BJ (cell line): ENCODE measurements around the gene RMDN3. TPM values are rescaled to one million over a fixed set of nuclear protein-coding genes. Genes with fewer than 3 reads are reported as not detected.

ENCODE experiments used
- CTCF ChIA-PET: fragments of 350-600 bp; formaldehyde crosslinking; extraction: SDS; loops from one replicate; lab custom pipeline; 2021; ENCODE audit warnings: antibody characterized with exemption, inconsistent platforms; lab: Yijun Ruan, JAX
- POLR2A ChIA-PET: fragments of 300-600 bp; sonication (Branson Sonifier 250); formaldehyde crosslinking; extraction: SDS; loops from one replicate; lab custom pipeline; 2021; ENCODE audit warnings: antibody characterized with exemption; lab: Charles Lee
- DNase-seq: peaks from one replicate; pipeline ENCODE4 v3.0.0-alpha.2; 2011; ENCODE audit warnings: low read depth
- H3K27me3 ChIP-seq: 2 replicates; pipeline ENCODE4 v1.6.0; 2011; ENCODE audit warnings: low read length; ENCODE audit not compliant: control insufficient read depth, insufficient read depth
- H3K36me3 ChIP-seq: 2 replicates; pipeline ENCODE4 v1.5.1; 2011; ENCODE audit warnings: low read length; ENCODE audit not compliant: control insufficient read depth, insufficient read depth
- H3K4me3 ChIP-seq: 2 replicates; pipeline ENCODE4 v1.5.1; 2011; ENCODE audit warnings: low read depth, mild to moderate bottlenecking, control low read depth, low read length
- polyA plus RNA-seq: library from polyadenylated mRNA; depleted of rRNA; stranded (reverse); fragments of >200 nt; gene quantifications from 2 replicates; pipeline ENCODE4 v1.2.3, GENCODE V29; 2011
- TF ChIP-seq, protein P1 (sequence below): IDR thresholded peaks from 2 replicates; pipeline ENCODE4 v1.5.1; 2011; ENCODE audit warnings: low read depth, mild to moderate bottlenecking, control low read depth, inconsistent platforms, low read length, moderate library complexity; ENCODE audit not compliant: insufficient read depth

RMDN3 gene
- polyA plus RNA-seq, 1 experiment, result 28.3 TPM

DNA sequence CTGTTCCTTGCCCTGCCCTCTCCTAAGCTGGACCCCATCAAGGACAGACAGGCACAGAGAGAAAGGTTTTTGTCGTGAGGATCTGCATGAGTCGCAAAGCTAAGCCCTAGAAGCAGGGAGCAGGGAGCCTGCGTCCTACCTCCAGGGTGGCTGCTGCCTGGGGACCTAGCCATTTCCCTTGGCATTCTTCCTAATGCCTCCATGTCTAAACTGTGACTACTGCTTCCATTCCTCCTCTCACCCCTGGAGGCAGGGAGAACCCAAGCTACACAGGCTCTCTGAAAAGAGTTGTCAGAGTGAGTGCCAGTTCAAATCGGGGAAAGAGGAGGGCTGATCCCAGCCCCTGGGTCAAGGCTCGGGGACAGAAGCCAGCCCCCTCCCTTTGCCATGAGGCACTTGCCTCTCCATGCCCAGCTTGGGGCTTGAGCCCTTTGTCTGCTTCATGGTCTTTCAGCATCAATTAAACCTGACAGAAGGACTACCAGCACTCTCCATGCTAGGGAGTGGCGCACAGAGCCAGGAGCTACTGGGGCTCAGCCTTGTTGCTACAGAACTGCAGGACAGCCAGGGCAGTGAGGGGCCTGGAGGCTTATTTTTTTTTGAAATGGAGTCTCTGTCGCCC, 11.3 kb upstream of the RMDN3 start:
- no peaks in the 10 kb centered on the region for H3K27me3 ChIP-seq
- TF ChIP-seq, protein P1, sequence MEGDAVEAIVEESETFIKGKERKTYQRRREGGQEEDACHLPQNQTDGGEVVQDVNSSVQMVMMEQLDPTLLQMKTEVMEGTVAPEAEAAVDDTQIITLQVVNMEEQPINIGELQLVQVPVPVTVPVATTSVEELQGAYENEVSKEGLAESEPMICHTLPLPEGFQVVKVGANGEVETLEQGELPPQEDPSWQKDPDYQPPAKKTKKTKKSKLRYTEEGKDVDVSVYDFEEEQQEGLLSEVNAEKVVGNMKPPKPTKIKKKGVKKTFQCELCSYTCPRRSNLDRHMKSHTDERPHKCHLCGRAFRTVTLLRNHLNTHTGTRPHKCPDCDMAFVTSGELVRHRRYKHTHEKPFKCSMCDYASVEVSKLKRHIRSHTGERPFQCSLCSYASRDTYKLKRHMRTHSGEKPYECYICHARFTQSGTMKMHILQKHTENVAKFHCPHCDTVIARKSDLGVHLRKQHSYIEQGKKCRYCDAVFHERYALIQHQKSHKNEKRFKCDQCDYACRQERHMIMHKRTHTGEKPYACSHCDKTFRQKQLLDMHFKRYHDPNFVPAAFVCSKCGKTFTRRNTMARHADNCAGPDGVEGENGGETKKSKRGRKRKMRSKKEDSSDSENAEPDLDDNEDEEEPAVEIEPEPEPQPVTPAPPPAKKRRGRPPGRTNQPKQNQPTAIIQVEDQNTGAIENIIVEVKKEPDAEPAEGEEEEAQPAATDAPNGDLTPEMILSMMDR, result no peak
- POLR2A ChIA-PET, result no interaction called here
- DNase-seq, result no peak
- CTCF ChIA-PET, result interaction anchor here (0.6 to 1.2 kb wide), 3 partner anchors 91 to 566 kb away, joined by 3 to 6 read pairs (median 4); partner anchors contain the start of gene NUSAP1
- H3K36me3 ChIP-seq, result peaks cover 6% of the 10 kb centered on the region; the same call in 1 of the 2 replicates
- H3K4me3 ChIP-seq, result no peak overlapping the region

- Histone ChIP-seq H3K36me3 (peaks cover 1% of the 10 kb centered on the region; the same call in 1 of the 2 replicates), H3K4me3 (peak overlapping the region; percentile 54), H3K27me3 (peaks cover 1% of the 10 kb centered on the region; the same call in 1 of the 2 replicates)
- TF ChIP-seq, protein P1, result no peak
- CTCF ChIA-PET, result interaction anchor here (0.7 to 1.9 kb wide), 8 partner anchors 12 to 130 kb away, joined by 3 to 7 read pairs (median 4); partner anchors contain the start of gene VPS18
- POLR2A ChIA-PET, result no interaction called here
- DNase-seq, result no peak
These were observed 9.6 kb upstream of the RMDN3 start for GRCh38 chr15:40764629-40765103.

DNA sequence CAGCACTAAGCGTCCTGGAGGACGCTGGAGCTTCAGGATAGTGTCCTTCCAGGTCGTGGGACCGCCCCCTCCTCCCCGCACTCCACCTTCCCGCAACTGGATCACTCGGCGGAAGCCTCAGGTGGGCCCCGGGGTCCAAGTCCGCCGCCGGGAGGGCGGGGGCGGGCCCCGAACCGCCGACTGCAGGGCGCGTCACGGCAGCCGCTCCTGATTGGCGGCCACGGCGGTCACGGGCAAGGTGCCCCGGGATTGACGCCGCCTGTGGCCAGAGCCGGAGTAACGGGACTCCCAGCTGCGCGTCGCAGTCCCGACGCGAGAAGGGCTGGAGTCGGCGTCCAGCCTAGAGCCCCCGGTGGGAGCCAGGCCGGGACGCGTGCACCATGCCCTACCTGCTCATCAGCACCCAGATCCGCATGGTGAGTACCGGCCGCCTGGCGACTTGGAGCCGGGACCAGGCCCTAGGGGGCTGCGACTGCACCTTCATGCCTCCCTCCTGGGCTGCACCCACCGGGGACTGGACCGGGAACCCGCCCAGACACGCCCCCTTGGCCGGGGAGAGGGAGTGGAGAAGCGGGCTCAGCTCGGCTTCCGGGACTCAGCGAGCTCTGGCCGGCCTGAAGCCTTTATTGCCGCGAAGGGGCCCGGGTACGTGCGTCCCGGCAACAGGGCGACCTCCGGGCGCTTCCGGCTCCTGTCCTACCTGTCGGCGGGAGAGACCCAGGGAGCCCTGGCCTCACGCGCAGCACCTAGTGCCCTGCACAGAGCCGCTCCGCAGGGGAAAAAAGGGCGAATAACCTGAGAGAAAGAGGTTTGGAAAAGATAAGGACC, 9.0 kb upstream of the RMDN3 start, which contains the start of gene GCHFR:
TSS of gene GCHFR (plus strand) at position 268 of the 828 bp plus-strand sequence. CDS start at position 381, 113 bp downstream.
- H3K36me3 ChIP-seq, result peaks cover 1% of the 10 kb centered on the region; the same call in 1 of the 2 replicates
- DNase-seq, result no peak
- TF ChIP-seq, protein P1, result peak; percentile 33
- peak within 1 kb of the TSS; percentile 54 for H3K4me3 ChIP-seq
- peaks cover 1% of the 10 kb centered on the region; the same call in 1 of the 2 replicates for H3K27me3 ChIP-seq
- CTCF ChIA-PET, result interaction anchor here (0.7 to 1.9 kb wide), 8 partner anchors 13 to 130 kb away, joined by 3 to 7 read pairs (median 3); partner anchors contain the start of genes SPINT1 and VPS18
- POLR2A ChIA-PET, result interaction anchor here (0.6 kb wide), 1 partner anchor 174 kb away, joined by 4 read pairs; no protein-coding TSS in a partner anchor

DNA sequence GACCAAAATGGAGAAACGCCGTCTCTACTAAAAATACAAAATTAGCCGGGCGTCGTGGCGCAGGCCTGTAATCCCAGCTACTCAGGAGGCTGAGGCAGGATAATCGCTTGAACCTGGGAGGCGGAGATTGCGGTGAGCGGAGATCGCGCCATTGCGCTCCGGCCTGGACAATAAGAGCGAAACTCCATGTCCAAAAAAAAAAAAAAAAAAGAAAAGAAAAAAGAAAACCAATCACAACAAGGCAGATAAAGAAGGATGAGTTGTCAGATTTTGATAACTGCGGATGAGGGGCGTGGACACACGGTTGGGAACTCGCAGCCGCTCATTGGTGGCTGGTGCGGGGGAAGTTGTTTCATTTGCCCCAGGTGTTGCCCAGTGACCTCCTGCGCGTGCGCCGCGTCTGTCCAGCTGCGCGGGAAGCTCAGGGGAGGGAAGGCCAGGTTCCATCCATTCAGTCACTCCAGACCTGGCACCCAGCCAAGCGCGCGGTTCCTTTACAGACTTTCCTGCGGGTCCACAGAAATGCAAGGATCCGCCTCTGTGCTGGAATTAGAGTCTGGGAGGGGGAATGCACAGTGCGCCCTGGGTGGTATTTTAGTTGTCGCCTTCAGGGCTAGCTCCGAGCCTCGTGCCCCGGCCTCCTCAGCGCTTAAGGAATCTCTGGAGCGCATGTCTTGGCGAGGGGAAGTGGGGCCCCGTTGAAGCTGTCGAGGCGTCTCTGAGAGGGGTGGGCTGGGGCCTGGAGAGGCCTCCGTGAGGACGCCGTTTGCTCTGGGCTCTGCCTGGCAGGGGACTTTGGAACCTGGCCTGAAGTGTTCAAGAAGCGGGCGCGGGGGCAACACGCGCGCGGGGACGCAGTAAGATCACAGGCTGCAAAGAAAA, 8.1 kb upstream of the RMDN3 start:
- ChIA-PET POLR2A (interaction anchor here (0.6 kb wide), 1 partner anchor 174 kb away, joined by 4 read pairs; no protein-coding TSS in a partner anchor), CTCF (interaction anchor here (0.9 to 1.9 kb wide), 5 partner anchors 16 to 131 kb away, joined by 3 to 7 read pairs (median 3); partner anchors contain the start of genes SPINT1 and VPS18)
- peaks cover 1% of the 10 kb centered on the region; the same call in 1 of the 2 replicates for H3K36me3 ChIP-seq
- TF ChIP-seq, protein P1, result no peak
- peak overlapping the region; percentile 54 for H3K4me3 ChIP-seq
- no peak for DNase-seq
- peaks cover 1% of the 10 kb centered on the region; the same call in 1 of the 2 replicates for H3K27me3 ChIP-seq
